Neuron (in vitro differentiated cells): ENCODE results near the gene CA5B.
A peak's percentile ranks its signal among the peaks of the same experiment; 100 is the strongest.
"Not testable (repeated sequence)": the region's sequence is repeated elsewhere in the genome, so short reads cannot be mapped to it uniquely, and the experiment has no call there.

Experiments
- H2AFZ ChIP-seq: one replicate; pipeline ENCODE4 v1.6.1; 2013; ENCODE audit warnings: low read depth, mild to moderate bottlenecking, inconsistent platforms, low read length, moderate library complexity
- H3K27me3 ChIP-seq: one replicate; pipeline ENCODE4 v1.6.1; 2013; ENCODE audit warnings: low read length; ENCODE audit not compliant: insufficient read depth
- H3K36me3 ChIP-seq: one replicate; pipeline ENCODE4 v1.6.1; 2013; ENCODE audit warnings: low read length; ENCODE audit not compliant: insufficient read depth
- H3K4me1 ChIP-seq: one replicate; pipeline ENCODE4 v1.6.1; 2013; ENCODE audit warnings: low read length; ENCODE audit not compliant: insufficient read depth
- H3K4me3 ChIP-seq: 2 replicates; pipeline ENCODE4 v1.5.1; 2013; ENCODE audit warnings: mild to moderate bottlenecking, low read length, moderate library complexity
- H3K9me3 ChIP-seq: one replicate; pipeline ENCODE4 v1.6.1; 2013; ENCODE audit warnings: low read length

Gene CA5B

GRCh38 chrX:15755091-15755490, 17.0 kb downstream of the CA5B start:
- Histone ChIP-seq H2AFZ (no peak overlapping the region), H3K9me3 (no peaks in the 10 kb centered on the region), H3K36me3 (no peaks in the 10 kb centered on the region), H3K4me3 (no peak overlapping the region), H3K4me1 (peaks cover 4% of the 10 kb centered on the region), H3K27me3 (peaks cover 2% of the 10 kb centered on the region)

- no peak overlapping the region for H3K4me3 ChIP-seq
- no peaks in the 10 kb centered on the region for H3K9me3 ChIP-seq
- H3K27me3 ChIP-seq = no peaks in the 10 kb centered on the region
- H3K4me1 ChIP-seq = no peaks in the 10 kb centered on the region
- H2AFZ ChIP-seq = no peak overlapping the region
- no peaks in the 10 kb centered on the region for H3K36me3 ChIP-seq
Measured at GRCh38 chrX:15758140-15758539, 20.1 kb downstream of the CA5B start.

- not testable (repeated sequence) for H3K27me3 ChIP-seq, H3K4me3 ChIP-seq, H3K4me1 ChIP-seq, H3K36me3 ChIP-seq, H2AFZ ChIP-seq, H3K9me3 ChIP-seq
Measured at GRCh38 chrX:15759886-15760285, 21.8 kb downstream of the CA5B start.

GRCh38 chrX:15761564-15762191, 23.6 kb downstream of the CA5B start:
- Histone ChIP-seq H2AFZ (no peak overlapping the region), H3K27me3 (no peaks in the 10 kb centered on the region), H3K36me3 (no peaks in the 10 kb centered on the region), H3K4me3 (no peak overlapping the region), H3K9me3 (no peaks in the 10 kb centered on the region), H3K4me1 (no peaks in the 10 kb centered on the region)

- H3K27me3 ChIP-seq = no peaks in the 10 kb centered on the region
Measured at GRCh38 chrX:15769300-15769954, 31.4 kb downstream of the CA5B start.

DNA sequence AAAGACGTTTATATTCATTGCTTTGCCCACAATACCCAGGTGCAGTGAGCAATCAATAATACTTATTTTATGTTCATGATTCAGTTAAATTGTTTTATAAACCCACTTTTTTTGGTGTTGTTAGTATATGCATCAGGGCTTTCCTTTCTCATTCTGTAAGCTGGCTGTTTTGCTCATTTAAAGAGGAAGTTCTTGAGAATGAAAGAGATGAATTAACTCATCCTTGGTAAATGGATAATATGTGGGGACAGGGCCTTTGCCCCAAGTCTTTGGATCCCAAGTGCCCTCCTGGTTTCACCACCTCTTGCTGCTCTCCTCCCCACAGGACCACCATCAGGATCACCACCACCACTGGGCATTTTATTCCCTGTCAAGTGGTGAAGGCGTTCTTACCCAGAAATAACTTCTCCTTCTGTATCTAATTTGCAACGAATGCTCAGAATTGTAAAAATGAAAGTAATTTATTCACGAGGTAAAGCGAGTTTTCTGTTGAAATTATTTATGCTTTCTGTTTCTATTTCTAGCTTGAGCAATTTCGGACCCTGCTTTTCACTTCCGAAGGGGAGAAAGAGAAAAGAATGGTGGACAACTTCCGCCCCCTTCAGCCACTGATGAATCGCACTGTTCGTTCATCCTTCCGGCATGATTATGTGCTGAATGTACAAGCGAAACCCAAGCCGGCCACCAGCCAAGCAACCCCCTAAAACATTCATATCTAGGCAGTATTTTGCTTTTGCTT, 44.1 kb downstream of the CA5B start:
- Histone ChIP-seq H3K4me1 (no peaks in the 10 kb centered on the region), H3K4me3 (no peak overlapping the region), H3K27me3 (no peaks in the 10 kb centered on the region), H3K36me3 (peaks cover 6% of the 10 kb centered on the region), H3K9me3 (no peaks in the 10 kb centered on the region), H2AFZ (no peak overlapping the region)

More at GRCh38 chrX:15769300-15769954, 31.4 kb downstream of the CA5B start:
- Histone ChIP-seq H3K4me1 (no peaks in the 10 kb centered on the region), H2AFZ (no peak overlapping the region), H3K4me3 (no peak overlapping the region), H3K36me3 (no peaks in the 10 kb centered on the region), H3K9me3 (no peaks in the 10 kb centered on the region)

GRCh38 chrX:15785176-15785750, 47.2 kb downstream of the CA5B start:
- H2AFZ ChIP-seq = no peak overlapping the region
- H3K36me3 ChIP-seq = peaks cover 6% of the 10 kb centered on the region
- no peaks in the 10 kb centered on the region for H3K27me3 ChIP-seq
- H3K4me1 ChIP-seq = peaks cover 4% of the 10 kb centered on the region
- H3K4me3 ChIP-seq = no peak overlapping the region
- no peaks in the 10 kb centered on the region for H3K9me3 ChIP-seq

- H3K36me3 ChIP-seq = peaks cover 4% of the 10 kb centered on the region
- no peaks in the 10 kb centered on the region for H3K9me3 ChIP-seq
- H3K4me3 ChIP-seq = no peak overlapping the region
- no peaks in the 10 kb centered on the region for H3K27me3 ChIP-seq
- peaks cover 7% of the 10 kb centered on the region for H3K4me1 ChIP-seq
- no peak overlapping the region for H2AFZ ChIP-seq
Measured at GRCh38 chrX:15786915-15787314, 48.8 kb downstream of the CA5B start.

GRCh38 chrX:15789979-15790768, 52.1 kb downstream of the CA5B start, which contains the start of gene ZRSR2:
Gene ZRSR2 (plus strand): TSS chrX:15790484. CDS start chrX:15790496, 12 bp downstream.
- Histone ChIP-seq H3K9me3 (no peaks in the 10 kb centered on the region), H3K4me1 (peaks cover 7% of the 10 kb centered on the region), H3K36me3 (peaks cover 5% of the 10 kb centered on the region), H3K4me3 (peak within 1 kb of the TSS; percentile 65), H2AFZ (peak within 1 kb of the TSS; percentile 94), H3K27me3 (no peaks in the 10 kb centered on the region)

DNA sequence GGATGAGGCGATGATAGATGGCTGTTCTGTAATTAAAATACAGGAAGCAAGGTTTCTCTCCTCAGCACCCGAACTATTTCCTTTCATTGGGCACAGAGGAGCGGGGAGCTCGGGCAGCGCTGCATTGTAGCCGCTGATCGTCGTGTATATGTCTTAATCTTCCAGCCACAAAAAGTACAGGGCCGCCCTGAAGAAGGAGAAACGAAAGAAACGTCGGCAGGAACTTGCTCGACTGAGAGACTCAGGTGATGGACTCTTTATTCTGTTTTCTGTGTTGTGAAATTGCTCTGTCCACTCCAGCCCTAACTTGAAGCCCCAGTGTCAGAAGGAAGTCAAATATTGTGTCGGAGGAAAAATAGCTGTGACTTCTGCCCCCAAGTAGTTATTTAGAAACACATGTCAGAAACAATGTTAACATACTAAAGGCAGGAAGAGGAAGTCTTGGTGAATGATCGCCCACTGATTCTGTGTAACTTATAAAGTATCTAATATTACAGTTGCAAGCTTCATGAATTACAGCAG, 52.8 kb downstream of the CA5B start:
- peaks cover 5% of the 10 kb centered on the region for H3K36me3 ChIP-seq
- H3K9me3 ChIP-seq = no peaks in the 10 kb centered on the region
- no peaks in the 10 kb centered on the region for H3K27me3 ChIP-seq
- H3K4me1 ChIP-seq = peaks cover 7% of the 10 kb centered on the region
- H3K4me3 ChIP-seq = peak overlapping the region; percentile 65
- peak overlapping the region; percentile 94 for H2AFZ ChIP-seq

GRCh38 chrX:15797707-15798106, 59.6 kb downstream of the CA5B start:
- Histone ChIP-seq H3K36me3 (peaks cover 16% of the 10 kb centered on the region), H3K4me3 (no peak overlapping the region), H2AFZ (no peak overlapping the region), H3K4me1 (no peaks in the 10 kb centered on the region), H3K27me3 (no peaks in the 10 kb centered on the region), H3K9me3 (no peaks in the 10 kb centered on the region)

DNA sequence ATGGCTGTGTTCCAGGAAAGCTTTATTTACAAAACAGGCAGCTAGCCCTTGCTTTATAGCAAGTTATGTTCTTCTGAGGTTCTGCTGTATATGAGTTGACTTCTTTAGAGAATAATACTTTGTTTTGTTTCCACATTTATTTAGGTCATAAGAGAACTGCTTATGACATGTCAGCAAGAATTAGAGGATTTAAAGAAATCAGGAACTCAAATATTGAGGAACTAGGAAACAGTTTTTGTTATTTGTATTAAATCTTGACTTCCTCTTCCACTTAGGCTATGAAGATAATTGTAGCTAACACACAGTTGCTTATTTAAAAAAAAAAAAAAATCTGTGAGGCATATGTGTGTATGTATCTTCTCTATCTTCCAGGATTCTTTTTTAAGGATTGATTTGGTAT, 66.5 kb downstream of the CA5B start:
- Histone ChIP-seq H2AFZ (no peak overlapping the region), H3K9me3 (no peaks in the 10 kb centered on the region), H3K4me1 (no peaks in the 10 kb centered on the region), H3K27me3 (no peaks in the 10 kb centered on the region), H3K36me3 (peaks cover 39% of the 10 kb centered on the region), H3K4me3 (no peak overlapping the region)
